ENCODE results near the gene TADA2B.

DNA sequence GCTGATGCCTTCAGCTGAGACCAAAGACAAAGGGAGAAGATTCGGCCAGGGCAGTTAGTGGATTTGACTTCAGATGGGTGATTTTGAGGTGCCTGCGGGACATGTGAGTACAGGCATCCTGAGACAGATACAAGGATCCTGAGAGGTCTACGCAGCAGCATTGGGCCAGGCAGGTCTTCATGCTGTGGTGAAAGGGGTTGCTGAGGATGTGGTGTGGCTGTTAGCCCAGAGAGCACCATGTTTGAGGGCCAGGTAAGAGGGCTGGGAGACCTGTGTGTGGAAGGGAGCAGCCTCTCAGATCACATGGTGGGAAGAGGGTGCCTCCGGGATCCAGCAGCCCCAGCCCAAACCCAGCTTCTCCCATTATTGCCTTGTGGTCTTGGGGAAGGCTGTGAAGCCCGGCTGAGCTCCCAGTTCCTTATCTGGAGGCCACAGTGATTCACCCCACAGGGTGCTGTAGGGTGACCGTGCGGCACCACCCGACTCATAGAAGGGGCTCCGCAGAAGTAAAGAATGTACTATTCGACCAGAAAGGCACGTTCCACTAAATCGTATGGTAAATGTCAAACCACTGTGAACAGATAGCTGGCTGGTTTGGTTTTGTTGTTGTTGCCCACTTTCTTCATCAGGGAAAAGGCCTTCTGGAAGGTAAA is 27.7 kb upstream of the TADA2B start:
- TF ChIP-seq, protein P1, sequence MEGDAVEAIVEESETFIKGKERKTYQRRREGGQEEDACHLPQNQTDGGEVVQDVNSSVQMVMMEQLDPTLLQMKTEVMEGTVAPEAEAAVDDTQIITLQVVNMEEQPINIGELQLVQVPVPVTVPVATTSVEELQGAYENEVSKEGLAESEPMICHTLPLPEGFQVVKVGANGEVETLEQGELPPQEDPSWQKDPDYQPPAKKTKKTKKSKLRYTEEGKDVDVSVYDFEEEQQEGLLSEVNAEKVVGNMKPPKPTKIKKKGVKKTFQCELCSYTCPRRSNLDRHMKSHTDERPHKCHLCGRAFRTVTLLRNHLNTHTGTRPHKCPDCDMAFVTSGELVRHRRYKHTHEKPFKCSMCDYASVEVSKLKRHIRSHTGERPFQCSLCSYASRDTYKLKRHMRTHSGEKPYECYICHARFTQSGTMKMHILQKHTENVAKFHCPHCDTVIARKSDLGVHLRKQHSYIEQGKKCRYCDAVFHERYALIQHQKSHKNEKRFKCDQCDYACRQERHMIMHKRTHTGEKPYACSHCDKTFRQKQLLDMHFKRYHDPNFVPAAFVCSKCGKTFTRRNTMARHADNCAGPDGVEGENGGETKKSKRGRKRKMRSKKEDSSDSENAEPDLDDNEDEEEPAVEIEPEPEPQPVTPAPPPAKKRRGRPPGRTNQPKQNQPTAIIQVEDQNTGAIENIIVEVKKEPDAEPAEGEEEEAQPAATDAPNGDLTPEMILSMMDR (IDR thresholded peaks at IDR 0.05) = no peak
- no peak for TF ChIP-seq POLR2AphosphoS5 (IDR thresholded peaks at IDR 0.05)

All from sigmoid colon (tissue), 4 donors.